Astrocyte of the cerebellum (primary cell): ENCODE results near the gene UCK1.

Source experiments
- DNase-seq: peaks from one replicate; pipeline ENCODE4 v3.0.0-alpha.2; 2011; ENCODE audit warnings: low read depth
- H3K4me3 ChIP-seq: 2 replicates; pipeline ENCODE4 v1.5.1; 2011; ENCODE audit warnings: mild to moderate bottlenecking, low read depth, low read length, moderate library complexity
- in situ Hi-C: cut with HindIII; loops from 2 replicates; pipeline ENCODE4 v1.10.0; 2017; ENCODE audit warnings: low sequenced_read_pairs
- TF ChIP-seq, protein P1 (sequence below): IDR thresholded peaks from 2 replicates; pipeline ENCODE4 v1.5.1; 2012; ENCODE audit warnings: low read length, low read depth, moderate library complexity, mild to moderate bottlenecking; ENCODE audit errors: missing control alignments

Gene UCK1

GRCh38 chr9:131482343-131483006 lies 48.6 kb downstream of the UCK1 start:
- no peak for DNase-seq
- in situ Hi-C loops, result no loop called here
- TF ChIP-seq, protein P1, sequence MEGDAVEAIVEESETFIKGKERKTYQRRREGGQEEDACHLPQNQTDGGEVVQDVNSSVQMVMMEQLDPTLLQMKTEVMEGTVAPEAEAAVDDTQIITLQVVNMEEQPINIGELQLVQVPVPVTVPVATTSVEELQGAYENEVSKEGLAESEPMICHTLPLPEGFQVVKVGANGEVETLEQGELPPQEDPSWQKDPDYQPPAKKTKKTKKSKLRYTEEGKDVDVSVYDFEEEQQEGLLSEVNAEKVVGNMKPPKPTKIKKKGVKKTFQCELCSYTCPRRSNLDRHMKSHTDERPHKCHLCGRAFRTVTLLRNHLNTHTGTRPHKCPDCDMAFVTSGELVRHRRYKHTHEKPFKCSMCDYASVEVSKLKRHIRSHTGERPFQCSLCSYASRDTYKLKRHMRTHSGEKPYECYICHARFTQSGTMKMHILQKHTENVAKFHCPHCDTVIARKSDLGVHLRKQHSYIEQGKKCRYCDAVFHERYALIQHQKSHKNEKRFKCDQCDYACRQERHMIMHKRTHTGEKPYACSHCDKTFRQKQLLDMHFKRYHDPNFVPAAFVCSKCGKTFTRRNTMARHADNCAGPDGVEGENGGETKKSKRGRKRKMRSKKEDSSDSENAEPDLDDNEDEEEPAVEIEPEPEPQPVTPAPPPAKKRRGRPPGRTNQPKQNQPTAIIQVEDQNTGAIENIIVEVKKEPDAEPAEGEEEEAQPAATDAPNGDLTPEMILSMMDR, result no peak
- H3K4me3 ChIP-seq, result no peak overlapping the region

- TF ChIP-seq, protein P1, result no peak
- DNase-seq, result no peak
- no peak overlapping the region for H3K4me3 ChIP-seq
- in situ Hi-C loops, result no loop called here
Measured at GRCh38 chr9:131481441-131482342, 49.4 kb downstream of the UCK1 start.

GRCh38 chr9:131480258-131480657 lies 50.8 kb downstream of the UCK1 start:
- in situ Hi-C loops, result no loop called here
- TF ChIP-seq, protein P1, result no peak

GRCh38 chr9:131478911-131479310 lies 52.2 kb downstream of the UCK1 start:
- no peak overlapping the region for H3K4me3 ChIP-seq
- in situ Hi-C loops, result no loop called here
- no peak for DNase-seq
- TF ChIP-seq, protein P1, result no peak

More at GRCh38 chr9:131480258-131480657, 50.8 kb downstream of the UCK1 start:
- DNase-seq, result no peak
- no peak overlapping the region for H3K4me3 ChIP-seq

GRCh38 chr9:131478421-131478868 lies 52.6 kb downstream of the UCK1 start:
- no peak for DNase-seq

GRCh38 chr9:131477816-131478419 lies 53.1 kb downstream of the UCK1 start:
- TF ChIP-seq, protein P1, result no peak
- in situ Hi-C loops, result no loop called here
- DNase-seq, result no peak
- H3K4me3 ChIP-seq, result no peak overlapping the region

More at GRCh38 chr9:131478421-131478868, 52.6 kb downstream of the UCK1 start:
- no peak overlapping the region for H3K4me3 ChIP-seq
- in situ Hi-C loops, result no loop called here
- TF ChIP-seq, protein P1, result peak; percentile 51
